ENCODE data around the gene NKPD1. TPM values are rescaled to one million over a fixed set of nuclear protein-coding genes. Genes with fewer than 3 reads are reported as not detected.
A peak's percentile ranks its signal among the peaks of the same experiment; 100 is the strongest.

Gene NKPD1
- total RNA-seq, 4 donors from 2014 or later = 0.44 to 1.3 (median 0.68) TPM

- Histone ChIP-seq H3K9me3 (no peaks in the 10 kb centered on the region), H3K36me3 (peaks cover 0 to 24% of the 10 kb centered on the region in 2 donors), H3K27ac (peak overlapping the region in 2 of 3 donors; percentile 69 to 87), H3K4me3 (replicated peaks in 1 of 3) (no peak overlapping the region), H3K4me1 (peaks cover 0 to 39% of the 10 kb centered on the region in 2 donors), H3K27me3 (no peaks in the 10 kb centered on the region)
- intact Hi-C loops (cut with DNase I) = no loop called here
- WGBS, 2 donors = 34 to 52% methylated on average over 17 to 25 of the region's 53 CpGs
- TF ChIP-seq CTCF (IDR thresholded peaks at IDR 0.05) (no peak), POLR2A (IDR thresholded peaks at IDR 0.05) (no peak)
- DNase-seq = peak; percentile 95 to 98
Measured at GRCh38 chr19:45144431-45145269, 16.1 kb downstream of the NKPD1 start.

- H3K4me1 ChIP-seq = peaks cover 8 to 54% of the 10 kb centered on the region in 2 donors
- H3K27ac ChIP-seq = peak overlapping the region in 1 of 3 donors; percentile 32
- peak; percentile 55 to 66 for DNase-seq
- 27 to 40% methylated on average over 9 of the region's 9 CpGs for WGBS, 2 donors
- no peaks in the 10 kb centered on the region for H3K27me3 ChIP-seq
- TF ChIP-seq CTCF (IDR thresholded peaks at IDR 0.05) (no peak), POLR2A (IDR thresholded peaks at IDR 0.05) (no peak)
- intact Hi-C loops (cut with DNase I) = no loop called here
- H3K9me3 ChIP-seq = no peaks in the 10 kb centered on the region
- H3K36me3 ChIP-seq = peaks cover 0 to 24% of the 10 kb centered on the region in 2 donors
- H3K4me3 ChIP-seq (replicated peaks in 1 of 3) = no peak overlapping the region
Measured at GRCh38 chr19:45142726-45143110, 18.1 kb downstream of the NKPD1 start.

GRCh38 chr19:45142016-45142725 lies 18.6 kb downstream of the NKPD1 start:
- H3K36me3 ChIP-seq = peaks cover 0 to 24% of the 10 kb centered on the region in 2 donors
- H3K4me3 ChIP-seq (replicated peaks in 1 of 3) = no peak overlapping the region
- peaks cover 14 to 60% of the 10 kb centered on the region in 2 donors for H3K4me1 ChIP-seq
- whole genome bisulfite sequencing, 2 donors = 91 to 94% methylated on average over 10 to 29 of the region's 33 CpGs
- no peak overlapping the region for H3K27ac ChIP-seq
- DNase-seq = no peak
- TF ChIP-seq CTCF (IDR thresholded peaks at IDR 0.05) (no peak), POLR2A (IDR thresholded peaks at IDR 0.05) (no peak)
- intact Hi-C loops (cut with DNase I) = no loop called here
- no peaks in the 10 kb centered on the region for H3K27me3 ChIP-seq
- H3K9me3 ChIP-seq = no peaks in the 10 kb centered on the region

- Histone ChIP-seq H3K27ac (no peak overlapping the region), H3K27me3 (no peaks in the 10 kb centered on the region), H3K36me3 (peaks cover 0 to 22% of the 10 kb centered on the region in 2 donors), H3K4me3 (replicated peaks in 1 of 3) (no peak overlapping the region), H3K9me3 (no peaks in the 10 kb centered on the region), H3K4me1 (peaks cover 20 to 63% of the 10 kb centered on the region in 2 donors)
- TF ChIP-seq POLR2A (IDR thresholded peaks at IDR 0.05) (no peak), CTCF (IDR thresholded peaks at IDR 0.05) (no peak)
- intact Hi-C loops (cut with DNase I) = no loop called here
- WGBS, 2 donors = 94 to 95% methylated on average over 26 to 27 of the region's 28 CpGs
- no peak for DNase-seq
Measured at GRCh38 chr19:45141203-45141900, 19.4 kb downstream of the NKPD1 start.
